GM12873 (cell line): Measurements from ENCODE around the gene KDR.

Experiments used
- CTCF ChIP-seq: IDR thresholded peaks from 2 replicates; pipeline ENCODE4 v1.5.1; 2012; ENCODE audit warnings: low read depth, mild to moderate bottlenecking, moderate library complexity, low read length, control low read depth; ENCODE audit not compliant: insufficient read depth; ENCODE audit errors: missing control alignments

The KDR gene

DNA sequence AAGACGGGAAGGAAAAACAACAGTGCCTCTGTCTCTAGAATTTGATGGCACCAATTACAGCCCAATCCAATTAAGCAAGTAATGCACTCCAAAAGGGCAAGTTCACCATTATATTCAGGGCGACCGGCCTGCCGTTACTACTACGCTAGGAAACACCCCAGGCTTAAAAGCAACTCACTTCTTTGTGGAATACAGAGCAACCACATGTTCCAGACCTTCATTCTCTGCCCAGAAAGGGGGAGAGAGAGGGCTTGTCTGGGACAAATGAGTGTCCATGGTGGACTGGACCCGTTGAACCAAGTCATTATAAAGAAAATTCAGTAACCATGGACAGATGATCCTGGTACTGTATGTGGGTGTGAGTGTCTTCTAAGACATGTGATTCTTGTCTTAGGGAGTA is 1.6 kb downstream of the KDR start:
- TF ChIP-seq CTCF: no peak

DNA sequence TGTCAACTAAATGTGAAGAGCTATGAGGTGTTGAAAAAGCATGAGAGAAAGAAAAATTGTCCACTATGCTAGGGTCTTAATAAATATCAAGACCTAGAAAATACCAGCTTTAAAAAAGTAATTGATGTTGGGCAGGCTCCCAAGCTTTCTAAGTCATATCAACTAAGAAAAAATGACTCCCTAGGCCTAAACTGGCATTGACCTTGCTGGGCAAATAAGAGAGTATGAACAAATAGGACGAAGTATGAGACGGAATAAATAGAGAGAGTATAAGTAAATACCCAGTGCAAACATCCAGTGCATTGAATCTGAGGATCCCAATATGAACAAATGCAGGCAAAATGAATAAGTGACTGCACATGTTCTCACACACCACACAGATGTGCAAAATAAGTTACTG is 3.2 kb downstream of the KDR start:
- no peak for TF ChIP-seq CTCF

- no peak for TF ChIP-seq CTCF
Observed at GRCh38 chr4:55121246-55121645, 4.1 kb downstream of the KDR start.

DNA sequence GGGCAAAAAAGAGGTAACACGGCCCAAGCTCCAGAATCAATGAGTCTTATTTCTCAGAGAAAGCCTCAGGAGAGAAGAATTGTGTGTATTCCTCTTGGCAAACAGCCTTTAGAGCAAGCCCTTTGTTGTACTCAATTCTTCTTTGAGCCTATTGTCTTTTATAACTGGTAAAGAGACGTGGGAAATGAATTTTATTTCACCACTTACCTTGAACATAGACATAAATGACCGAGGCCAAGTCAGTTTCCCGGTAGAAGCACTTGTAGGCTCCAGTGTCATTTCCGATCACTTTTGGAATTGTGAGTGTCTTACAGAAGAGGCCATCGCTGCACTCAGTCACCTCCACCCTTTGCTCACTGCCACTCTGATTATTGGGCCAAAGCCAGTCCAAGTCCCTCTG is 7.0 kb downstream of the KDR start:
- no peak for TF ChIP-seq CTCF

DNA sequence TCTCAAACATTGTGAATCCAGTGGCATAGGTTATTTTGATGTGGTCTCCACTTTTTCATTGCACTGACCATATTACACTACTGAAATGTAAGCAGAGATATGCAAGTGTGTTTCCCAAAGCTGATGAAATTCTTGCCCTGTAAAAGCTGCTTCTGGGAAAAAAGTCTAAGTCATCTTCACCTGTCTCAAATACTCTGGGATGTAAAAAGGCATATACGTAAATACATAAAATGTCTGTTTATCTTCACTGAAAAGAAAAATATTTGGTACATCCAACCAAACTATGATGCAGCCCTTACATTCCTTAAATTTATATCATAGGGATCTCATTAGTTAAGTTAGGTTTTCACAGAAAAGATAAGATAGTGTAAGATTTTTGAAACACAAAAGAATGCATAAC is 7.9 kb downstream of the KDR start:
- TF ChIP-seq CTCF: no peak

DNA sequence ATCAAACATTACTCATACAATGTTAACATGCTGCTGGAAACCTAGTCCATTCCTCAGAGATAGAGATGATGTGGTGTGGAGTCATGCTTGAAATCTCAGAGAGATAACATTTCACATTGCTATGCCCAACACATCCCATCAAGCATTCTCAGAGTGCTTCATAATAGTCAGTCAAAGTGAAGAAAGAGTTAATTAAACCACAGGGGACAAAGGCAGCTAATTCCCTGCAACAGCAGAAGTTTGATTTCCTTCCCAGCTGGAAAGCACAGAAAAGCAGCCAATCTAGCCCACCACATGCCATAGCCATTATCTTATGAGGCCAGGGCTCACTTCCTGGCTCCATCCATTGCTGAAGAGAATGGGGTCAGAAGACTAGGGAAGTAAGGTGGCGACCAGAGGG is 8.9 kb downstream of the KDR start:
- no peak for TF ChIP-seq CTCF

- TF ChIP-seq CTCF: no peak
Observed at GRCh38 chr4:55111601-55112000, 13.8 kb downstream of the KDR start.

GRCh38 chr4:55110131-55110530 is 15.3 kb downstream of the KDR start:
- TF ChIP-seq CTCF: no peak
